ENCODE results near the gene TMCC1.

DNA sequence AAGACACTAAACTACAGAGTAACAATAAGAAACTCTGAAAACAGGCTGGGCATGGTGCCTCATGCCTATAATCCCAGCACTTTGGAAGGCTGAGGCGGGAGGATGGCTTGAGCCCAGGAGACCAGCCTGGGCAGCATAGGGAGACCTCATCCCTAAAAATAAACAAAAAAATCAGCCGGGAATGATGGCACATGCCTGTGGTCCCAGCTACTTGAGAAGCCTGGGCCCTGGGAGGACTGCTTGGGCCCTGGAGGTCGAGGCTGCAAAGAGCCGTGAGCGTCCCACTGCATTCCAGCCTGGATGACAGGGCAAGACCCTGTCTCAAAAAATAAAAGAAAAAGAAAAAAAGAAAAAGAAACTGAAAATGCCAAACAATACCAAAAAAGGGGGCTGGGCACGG, 55.4 kb downstream of the TMCC1 start:
- no peak for TF ChIP-seq POLR2AphosphoS5 (IDR thresholded peaks at IDR 0.05; ENCODE audit: borderline replicate concordance, low read depth, low read length)
- no peak for TF ChIP-seq FOXP2 (optimal IDR thresholded peaks at IDR 0.05; ENCODE audit: control extremely low read depth, extremely low read length, insufficient read depth)
